ENCODE results near the gene ANKRD29. TPM values are rescaled to one million over a fixed set of nuclear protein-coding genes. Genes with fewer than 3 reads are reported as not detected.
"Not testable (repeated sequence)": the region's sequence is repeated elsewhere in the genome, so short reads cannot be mapped to it uniquely, and the experiment has no call there.

ANKRD29 gene
- total RNA-seq, 6 donors from 2014 or later, result 50.4 to 150 (median 85.8) TPM

GRCh38 chr18:23583071-23583865 is 79.4 kb downstream of the ANKRD29 start:
- Histone ChIP-seq H3K4me1 (peaks cover 32 to 79% (median 60%) of the 10 kb centered on the region in 4 donors), H3K27me3 (no peaks in the 10 kb centered on the region), H3K9me3 (no peaks in the 10 kb centered on the region), H3K36me3 (peaks cover 0 to 4% (median 0%) of the 10 kb centered on the region in 4 donors), H3K27ac (peak overlapping the region in 2 of 4 donors; percentile 99 to 100), H3K4me3 (peak overlapping the region in 3 of 4 donors; percentile 58 to 80 (median 68))
- TF ChIP-seq EP300 (IDR thresholded peaks at IDR 0.05), result no peak
- TF ChIP-seq POLR2AphosphoS5 (IDR thresholded peaks at IDR 0.05), result no peak
- no peak for TF ChIP-seq POLR2A (IDR thresholded peaks at IDR 0.05)
- no peak for TF ChIP-seq CTCF (IDR thresholded peaks at IDR 0.05)
- no peak for ATAC-seq (ENCODE audit: low FRiP score in 2 of 2)
- DNase-seq, result no peak
- 64 to 72% methylated on average over 4 to 5 of the region's 5 CpGs for WGBS, 2 donors

GRCh38 chr18:23580677-23581367 is 81.9 kb downstream of the ANKRD29 start:
- H3K4me3 ChIP-seq, result no peak overlapping the region
- H3K27me3 ChIP-seq, result no peaks in the 10 kb centered on the region
- no peak for ATAC-seq (ENCODE audit: low FRiP score in 2 of 2)
- peaks cover 0 to 14% (median 6%) of the 10 kb centered on the region in 4 donors for H3K36me3 ChIP-seq
- TF ChIP-seq CTCF (IDR thresholded peaks at IDR 0.05), result no peak
- TF ChIP-seq POLR2A (IDR thresholded peaks at IDR 0.05), result no peak
- TF ChIP-seq EP300 (IDR thresholded peaks at IDR 0.05), result no peak
- no peak for TF ChIP-seq POLR2AphosphoS5 (IDR thresholded peaks at IDR 0.05)
- H3K4me1 ChIP-seq, result peaks cover 28 to 75% (median 61%) of the 10 kb centered on the region in 4 donors
- peak overlapping the region in 2 of 4 donors; percentile 64 to 74 for H3K27ac ChIP-seq
- no peaks in the 10 kb centered on the region for H3K9me3 ChIP-seq
- DNase-seq, result no peak
- WGBS, 2 donors, result 81 to 87% methylated on average over 6 of the region's 6 CpGs

- whole genome bisulfite sequencing, 2 donors, result 76 to 83% methylated on average over 8 of the region's 8 CpGs
- TF ChIP-seq POLR2A (IDR thresholded peaks at IDR 0.05), result no peak
- peak in 1 of 4 donors; percentile 67 for TF ChIP-seq EP300 (IDR thresholded peaks at IDR 0.05)
- TF ChIP-seq CTCF (IDR thresholded peaks at IDR 0.05), result no peak
- TF ChIP-seq POLR2AphosphoS5 (IDR thresholded peaks at IDR 0.05), result no peak
These were observed 83.6 kb downstream of the ANKRD29 start for GRCh38 chr18:23578891-23579653.

GRCh38 chr18:23578067-23578701 is 84.5 kb downstream of the ANKRD29 start:
- peak in 1 of 2 donors; percentile 3 for ATAC-seq (ENCODE audit: low FRiP score in 2 of 2)

More at GRCh38 chr18:23578891-23579653, 83.6 kb downstream of the ANKRD29 start:
- ATAC-seq (ENCODE audit: low FRiP score in 2 of 2), result peak in 1 of 2 donors; percentile 63
- peaks cover 0 to 15% (median 8%) of the 10 kb centered on the region in 4 donors for H3K36me3 ChIP-seq
- peak overlapping the region in 3 of 4 donors; percentile 35 to 74 (median 64) for H3K27ac ChIP-seq
- no peaks in the 10 kb centered on the region for H3K9me3 ChIP-seq
- no peaks in the 10 kb centered on the region for H3K27me3 ChIP-seq
- no peak overlapping the region for H3K4me3 ChIP-seq
- DNase-seq, result peak in 1 of 2 donors; percentile 33
- peaks cover 26 to 77% (median 61%) of the 10 kb centered on the region in 4 donors for H3K4me1 ChIP-seq

GRCh38 chr18:23577521-23577920 is 85.2 kb downstream of the ANKRD29 start:
- not testable (repeated sequence) for H3K9me3 ChIP-seq; ATAC-seq (ENCODE audit: low FRiP score in 2 of 2); H3K4me3 ChIP-seq; H3K27me3 ChIP-seq
- Histone ChIP-seq H3K36me3 (peaks cover 0 to 17% (median 14%) of the 10 kb centered on the region in 4 donors), H3K27ac (peak overlapping the region in 1 of 4 donors; percentile 74), H3K4me1 (peaks cover 27 to 75% (median 62%) of the 10 kb centered on the region in 4 donors)
- DNase-seq, result peak in 1 of 2 donors; percentile 75
- 93 to 100% methylated on average over 1 to 16 of the region's 24 CpGs for WGBS, 2 donors

More at GRCh38 chr18:23578067-23578701, 84.5 kb downstream of the ANKRD29 start:
- TF ChIP-seq POLR2A (IDR thresholded peaks at IDR 0.05), result no peak
- Histone ChIP-seq H3K36me3 (peaks cover 0 to 15% (median 9%) of the 10 kb centered on the region in 4 donors), H3K27me3 (no peaks in the 10 kb centered on the region), H3K27ac (peak overlapping the region in 2 of 4 donors; percentile 64 to 74), H3K4me1 (peaks cover 27 to 77% (median 61%) of the 10 kb centered on the region in 4 donors), H3K9me3 (no peaks in the 10 kb centered on the region), H3K4me3 (no peak overlapping the region)
- 84 to 94% methylated on average over 5 of the region's 6 CpGs for WGBS, 2 donors
- DNase-seq, result no peak
